NCI-H1436 treated with DMSO at 0.1 percent for 48 hours (cell line): ENCODE measurements around the gene COX6A1.

ENCODE experiments used
- DNase-seq: peaks from one replicate; lab custom pipeline; 2025; lab: John Stamatoyannopoulos, UW

COX6A1 gene

GRCh38 chr12:120437735-120438494 lies at the start of gene COX6A1:
Gene COX6A1, plus strand, starts transcription at chr12:120438113. Its CDS starts 14 bp downstream, at chr12:120438127.
- peak; percentile 98 for DNase-seq

GRCh38 chr12:120388691-120389481 lies 49.0 kb upstream of the COX6A1 start:
- DNase-seq, result peak; percentile 57

GRCh38 chr12:120390540-120391120 lies 47.3 kb upstream of the COX6A1 start:
- DNase-seq, result no peak

- no peak for DNase-seq
Observed at GRCh38 chr12:120394483-120395367, 43.2 kb upstream of the COX6A1 start.

- no peak for DNase-seq
Observed at GRCh38 chr12:120397824-120398540, 39.9 kb upstream of the COX6A1 start.

GRCh38 chr12:120399531-120399930 lies 38.4 kb upstream of the COX6A1 start:
- DNase-seq, result no peak

- no peak for DNase-seq
Observed at GRCh38 chr12:120402217-120402616, 35.7 kb upstream of the COX6A1 start.

GRCh38 chr12:120403869-120404268 lies 34.0 kb upstream of the COX6A1 start:
- DNase-seq, result no peak

GRCh38 chr12:120404271-120404670 lies 33.6 kb upstream of the COX6A1 start:
- DNase-seq, result no peak

GRCh38 chr12:120406069-120406468 lies 31.8 kb upstream of the COX6A1 start:
- no peak for DNase-seq

GRCh38 chr12:120406553-120406952 lies 31.4 kb upstream of the COX6A1 start:
- DNase-seq, result no peak

GRCh38 chr12:120408771-120409170 lies 29.1 kb upstream of the COX6A1 start:
- no peak for DNase-seq

GRCh38 chr12:120412421-120412820 lies 25.5 kb upstream of the COX6A1 start:
- no peak for DNase-seq

GRCh38 chr12:120413901-120414695 lies 23.8 kb upstream of the COX6A1 start:
- DNase-seq, result no peak

- DNase-seq, result no peak
Observed at GRCh38 chr12:120416490-120417216, 21.3 kb upstream of the COX6A1 start.

GRCh38 chr12:120417917-120418580 lies 19.9 kb upstream of the COX6A1 start:
- no peak for DNase-seq

- DNase-seq, result no peak
Observed at GRCh38 chr12:120421701-120422100, 16.2 kb upstream of the COX6A1 start.

- DNase-seq, result no peak
Observed at GRCh38 chr12:120422892-120423456, 14.9 kb upstream of the COX6A1 start.

GRCh38 chr12:120425797-120426196 lies 12.1 kb upstream of the COX6A1 start:
- DNase-seq, result no peak
